PC-3 (cell line): ENCODE data around the gene DOP1B. TPM values are rescaled to one million over a fixed set of nuclear protein-coding genes. Genes with fewer than 3 reads are reported as not detected.

Experiments
- ATAC-seq: fragments of 200-7000 bp; cut with Tn5 transposase; 2 replicates; pipeline ENCODE4 v1.9.1; 2020; ENCODE audit warnings: mild to moderate bottlenecking, moderate library complexity
- BruUV-seq: library from RNA; stranded (reverse); fragments of 400-500 nt; replicated peaks from 2 replicates; lab custom pipeline; 2021; lab: Mats Ljungman, UMichigan
- CTCF ChIA-PET: fragments of 300-600 bp; sonication (Branson Sonifier 250); formaldehyde crosslinking; loops from one replicate; lab custom pipeline; 2022; ENCODE audit warnings: antibody characterized with exemption; lab: Charles Lee
- POLR2A ChIA-PET: fragments of 300-600 bp; sonication (Branson Sonifier 250); formaldehyde crosslinking; loops from one replicate; lab custom pipeline; 2022; ENCODE audit warnings: antibody characterized with exemption; ENCODE audit not compliant: unreplicated experiment; lab: Charles Lee
- DNase-seq: peaks from one replicate; pipeline ENCODE4 v3.0.0-alpha.2; 2015
- H2AFZ ChIP-seq: fragments of 300-600 bp; sonication (generic); 2 replicates; pipeline ENCODE4 v1.6.0; 2016; ENCODE audit warnings: antibody characterized with exemption, low read length
- H3F3A ChIP-seq: fragments of 300-600 bp; sonication (generic); one replicate; pipeline ENCODE4 v1.6.0; 2017; ENCODE audit warnings: antibody characterized with exemption, low read length, control low read depth, mild to moderate bottlenecking; ENCODE audit not compliant: unreplicated experiment
- H3K27ac ChIP-seq: fragments of 300-600 bp; sonication (generic); 2 replicates; pipeline ENCODE4 v1.5.1; 2016; ENCODE audit warnings: mild to moderate bottlenecking, low read length
- H3K27me3 ChIP-seq: fragments of 300-600 bp; sonication (generic); 2 replicates; pipeline ENCODE4 v1.6.1; 2016; ENCODE audit warnings: low read length, mixed read lengths
- H3K36me3 ChIP-seq: fragments of 300-600 bp; sonication (generic); 2 replicates; pipeline ENCODE4 v1.6.1; 2016; ENCODE audit warnings: low read depth, mixed run types, low read length, mixed read lengths
- H3K4me1 ChIP-seq: fragments of 300-600 bp; sonication (generic); 2 replicates; pipeline ENCODE4 v1.5.1; 2016; ENCODE audit warnings: low read length; ENCODE audit not compliant: insufficient read depth
- H3K4me2 ChIP-seq: fragments of 300-600 bp; sonication (generic); 2 replicates; pipeline ENCODE4 v1.6.0; 2016; ENCODE audit warnings: low read length
- H3K4me3 ChIP-seq: fragments of 300-600 bp; sonication (generic); 2 replicates; pipeline ENCODE4 v1.5.1; 2016; ENCODE audit warnings: mild to moderate bottlenecking, low read length, mixed read lengths
- H3K79me2 ChIP-seq: fragments of 300-600 bp; sonication (generic); 2 replicates; pipeline ENCODE4 v1.6.1; 2017; ENCODE audit warnings: low read length, mixed read lengths
- H3K9ac ChIP-seq: fragments of 300-600 bp; sonication (generic); 2 replicates; pipeline ENCODE4 v1.6.0; 2016; ENCODE audit warnings: mild to moderate bottlenecking, low read length
- H3K9me2 ChIP-seq: fragments of 300-600 bp; sonication (generic); replicated peaks from 2 replicates; pipeline ENCODE4 v1.6.1; 2016; ENCODE audit warnings: mixed run types, low read length, mixed read lengths
- H3K9me3 ChIP-seq: fragments of 300-600 bp; sonication (generic); 2 replicates; pipeline ENCODE4 v1.6.1; 2016; ENCODE audit warnings: low read length, mixed read lengths
- H4K20me1 ChIP-seq: fragments of 300-600 bp; sonication (generic); 2 replicates; pipeline ENCODE4 v1.6.1; 2016; ENCODE audit warnings: low read length, mixed read lengths
- EZH2 ChIP-seq: fragments of 300-600 bp; sonication (generic); IDR thresholded peaks from one replicate; pipeline ENCODE4 v1.6.1; 2017; ENCODE audit warnings: antibody characterized with exemption, mild to moderate bottlenecking, low read length; ENCODE audit not compliant: unreplicated experiment
- EZH2phosphoT487 ChIP-seq: fragments of 300-600 bp; sonication (generic); IDR thresholded peaks from 2 replicates; pipeline ENCODE4 v1.6.1; 2018; ENCODE audit warnings: mild to moderate bottlenecking, antibody characterized with exemption, low read length, borderline replicate concordance
- intact Hi-C: fragments of 100-400 bp; cut with micrococcal nuclease; formaldehyde crosslinking; loops from 2 replicates; pipeline ENCODE4 v1.9.0; 2023
- total RNA-seq: library from RNA; depleted of rRNA; stranded (reverse); fragments of >200 nt; gene quantifications from 2 replicates; pipeline ENCODE4 v1.2.3, GENCODE V29; 2014; rRNA removed
- TF ChIP-seq, protein P1 (sequence below): fragments of 300-600 bp; sonication (generic); conservative IDR thresholded peaks from 2 replicates; pipeline ENCODE4 v1.5.1; 2017; ENCODE audit warnings: antibody characterized with exemption, low read depth, mild to moderate bottlenecking, low read length

DOP1B gene
- total RNA-seq, 1 experiment from 2014 or later: 7.0 TPM

DNA sequence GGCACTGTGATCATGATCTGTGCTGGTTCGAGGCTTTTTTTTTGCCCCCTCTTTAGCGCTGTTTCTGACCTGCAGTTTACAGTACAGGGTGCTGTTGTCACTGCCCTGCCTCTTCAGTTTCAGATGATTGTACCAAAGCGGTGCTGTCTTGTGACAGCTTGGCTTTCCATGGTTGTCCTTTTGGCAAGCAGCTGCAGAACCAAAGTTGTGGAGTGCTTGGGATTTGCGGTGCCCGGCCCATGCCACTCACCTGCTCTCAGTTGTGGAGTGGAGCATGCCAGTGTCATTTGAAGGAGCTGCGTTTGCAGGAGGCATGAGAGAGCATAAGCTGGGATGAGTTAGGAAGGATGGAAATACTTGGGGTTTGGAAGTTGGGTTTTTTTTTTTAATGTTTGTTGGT, 48.4 kb downstream of the DOP1B start:
- TF ChIP-seq EZH2phosphoT487 (no peak), EZH2 (no peak)
- TF ChIP-seq, protein P1, sequence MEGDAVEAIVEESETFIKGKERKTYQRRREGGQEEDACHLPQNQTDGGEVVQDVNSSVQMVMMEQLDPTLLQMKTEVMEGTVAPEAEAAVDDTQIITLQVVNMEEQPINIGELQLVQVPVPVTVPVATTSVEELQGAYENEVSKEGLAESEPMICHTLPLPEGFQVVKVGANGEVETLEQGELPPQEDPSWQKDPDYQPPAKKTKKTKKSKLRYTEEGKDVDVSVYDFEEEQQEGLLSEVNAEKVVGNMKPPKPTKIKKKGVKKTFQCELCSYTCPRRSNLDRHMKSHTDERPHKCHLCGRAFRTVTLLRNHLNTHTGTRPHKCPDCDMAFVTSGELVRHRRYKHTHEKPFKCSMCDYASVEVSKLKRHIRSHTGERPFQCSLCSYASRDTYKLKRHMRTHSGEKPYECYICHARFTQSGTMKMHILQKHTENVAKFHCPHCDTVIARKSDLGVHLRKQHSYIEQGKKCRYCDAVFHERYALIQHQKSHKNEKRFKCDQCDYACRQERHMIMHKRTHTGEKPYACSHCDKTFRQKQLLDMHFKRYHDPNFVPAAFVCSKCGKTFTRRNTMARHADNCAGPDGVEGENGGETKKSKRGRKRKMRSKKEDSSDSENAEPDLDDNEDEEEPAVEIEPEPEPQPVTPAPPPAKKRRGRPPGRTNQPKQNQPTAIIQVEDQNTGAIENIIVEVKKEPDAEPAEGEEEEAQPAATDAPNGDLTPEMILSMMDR: no peak
- ATAC-seq: no peak
- Histone ChIP-seq H3K9me2 (no peaks in the 10 kb centered on the region), H3K27me3 (no peaks in the 10 kb centered on the region), H3K4me1 (peaks cover 65% of the 10 kb centered on the region), H4K20me1 (no peaks in the 10 kb centered on the region), H3K79me2 (no peaks in the 10 kb centered on the region), H3K27ac (no peak overlapping the region), H3K9me3 (no peaks in the 10 kb centered on the region), H3K4me3 (no peak overlapping the region), H3K4me2 (no peak overlapping the region), H3K36me3 (0 out of 2 replicates have a peak, but pooled peaks cover 2% of the 10 kb centered on the region), H3F3A (peaks cover 23% of the 10 kb centered on the region), H2AFZ (no peak overlapping the region), H3K9ac (no peak overlapping the region)
- no TSS peak for BruUV-seq
- DNase-seq: no peak
- POLR2A ChIA-PET: interaction anchor here (0.5 kb wide), 1 partner anchor 14 kb away, joined by 9 read pairs; no protein-coding TSS in a partner anchor
- CTCF ChIA-PET: no interaction called here
- intact Hi-C loops: loop anchor here (10.0 kb wide), 1 partner anchor 140 kb away; the partner anchor contains the start of gene SETD4

DNA sequence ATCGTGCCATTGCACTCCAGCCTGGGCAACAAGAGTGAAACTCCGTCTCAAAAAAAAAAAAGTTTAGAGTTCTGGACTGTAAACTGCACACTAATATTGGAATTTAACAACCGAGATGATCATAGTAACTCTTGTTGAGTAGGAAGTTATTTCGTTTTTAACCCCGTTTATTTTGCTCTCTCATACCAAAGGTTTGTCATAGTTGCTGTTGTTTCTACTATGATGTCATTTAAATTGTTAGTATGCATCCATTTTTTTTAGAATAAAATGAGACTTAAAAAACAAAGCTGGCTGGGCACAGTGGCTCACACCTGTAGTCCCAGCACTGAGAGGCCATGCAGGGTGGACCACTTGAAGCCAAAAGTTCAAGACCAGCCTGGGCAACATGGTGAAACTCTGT, 49.3 kb downstream of the DOP1B start:
- H2AFZ ChIP-seq: no peak overlapping the region
- H3K27ac ChIP-seq: no peak overlapping the region
- H3K9me3 ChIP-seq: no peaks in the 10 kb centered on the region
- ChIA-PET CTCF (no interaction called here), POLR2A (interaction anchor here (0.6 kb wide), 1 partner anchor 50 kb away, joined by 13 read pairs; no protein-coding TSS in a partner anchor)
- H3F3A ChIP-seq: peaks cover 23% of the 10 kb centered on the region
- intact Hi-C loops: loop anchor here (10.0 kb wide), 1 partner anchor 141 kb away; the partner anchor contains the start of gene SETD4
- TF ChIP-seq, protein P1: no peak
- BruUV-seq: no TSS peak
- peaks cover 74% of the 10 kb centered on the region for H3K4me1 ChIP-seq
- no peaks in the 10 kb centered on the region for H3K36me3 ChIP-seq
- H3K9me2 ChIP-seq: no peaks in the 10 kb centered on the region
- no peak for DNase-seq
- no peaks in the 10 kb centered on the region for H3K27me3 ChIP-seq
- no peak overlapping the region for H3K4me3 ChIP-seq
- H4K20me1 ChIP-seq: no peaks in the 10 kb centered on the region
- H3K9ac ChIP-seq: no peak overlapping the region
- H3K4me2 ChIP-seq: no peak overlapping the region
- no peak for ATAC-seq
- H3K79me2 ChIP-seq: no peaks in the 10 kb centered on the region

Other genes with a start within 250 kb of the DOP1B start
- 12.5 and 17.0 TPM in 2 replicates for gene SETD4, start 96.3 kb upstream of the DOP1B start, total RNA-seq
- 297 and 343 TPM in 2 replicates for gene CBR1, start 86.8 kb upstream of the DOP1B start, total RNA-seq
- 49.3 and 56.3 TPM in 2 replicates for gene CBR3, start 21.7 kb upstream of the DOP1B start, total RNA-seq
- 17.9 and 23.0 TPM in 2 replicates for gene MORC3, start 163.4 kb downstream of the DOP1B start, total RNA-seq
- gene CHAF1B, start 228.6 kb downstream of the DOP1B start, total RNA-seq: 18.5 and 19.0 TPM in 2 replicates